C1 segment of cervical spinal cord (tissue), 14 donors: ENCODE data around the gene SLC35G6.

Source experiments
- DNase-seq, 14 donors: peaks; one replicate each; lab custom pipeline; 2025; lab: John Stamatoyannopoulos, UW

The SLC35G6 gene

GRCh38 chr17:7502171-7502847 is 21.1 kb downstream of the SLC35G6 start:
- no peak for DNase-seq

DNA sequence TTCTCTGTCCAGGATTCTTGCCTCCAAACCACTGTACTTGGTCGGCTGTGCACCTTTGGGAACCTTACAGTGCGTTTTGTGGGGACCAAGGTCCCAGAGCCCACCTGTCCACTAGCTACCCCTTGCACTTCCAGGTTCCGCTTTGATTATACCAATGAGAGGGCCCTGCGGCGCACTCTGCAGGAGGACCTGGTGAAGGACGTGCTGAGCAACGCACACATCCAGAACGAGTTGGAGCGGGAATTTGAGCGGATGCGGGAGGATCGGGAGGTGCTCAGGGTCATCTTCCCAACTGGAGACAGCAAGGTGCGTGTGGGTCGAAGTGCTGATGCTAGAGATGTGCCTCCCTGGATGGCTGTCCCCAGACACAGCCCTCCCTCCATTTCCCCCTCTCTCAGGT is 21.7 kb downstream of the SLC35G6 start:
- no peak for DNase-seq

DNA sequence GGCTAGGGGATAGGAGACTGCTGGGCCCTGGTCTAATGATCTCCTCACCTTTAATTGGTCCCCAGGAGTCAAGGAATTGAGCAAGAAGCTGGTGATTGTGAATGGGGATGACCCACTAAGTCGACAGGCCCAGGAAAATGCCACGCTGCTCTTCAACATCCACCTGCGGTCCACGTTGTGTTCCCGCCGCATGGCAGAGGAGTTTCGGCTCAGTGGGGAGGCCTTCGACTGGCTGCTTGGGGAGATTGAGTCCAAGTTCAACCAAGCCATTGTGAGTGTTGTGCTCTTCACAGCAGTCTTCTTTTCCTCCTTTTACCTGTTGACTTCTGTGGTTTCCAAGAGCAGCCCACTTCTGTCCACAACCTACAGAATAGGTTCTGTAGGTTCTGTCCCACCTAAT is 22.3 kb downstream of the SLC35G6 start:
- no peak for DNase-seq

- DNase-seq = no peak
Measured at GRCh38 chr17:7508145-7508544, 26.9 kb downstream of the SLC35G6 start.

GRCh38 chr17:7508846-7509245 is 27.6 kb downstream of the SLC35G6 start:
- no peak for DNase-seq

DNA sequence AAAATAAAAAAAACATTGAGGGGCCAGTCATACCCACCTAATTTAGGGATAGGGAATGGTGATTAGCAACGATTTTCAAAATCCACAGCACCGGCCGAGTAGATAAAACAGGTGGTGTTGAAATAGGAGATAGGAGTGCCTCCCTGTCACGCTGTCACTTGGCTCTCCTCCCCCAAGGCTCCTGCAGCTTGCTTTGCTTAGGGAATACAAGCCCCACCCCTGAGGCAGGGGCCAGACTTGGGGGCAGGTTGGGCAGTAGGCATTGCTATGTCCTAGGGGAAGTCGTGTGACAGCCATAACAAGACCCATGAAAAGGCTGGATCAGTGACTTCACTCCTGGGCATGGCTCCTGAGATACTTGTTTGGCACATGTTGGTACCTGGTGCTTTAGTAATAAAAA is 28.7 kb downstream of the SLC35G6 start:
- DNase-seq = no peak

DNA sequence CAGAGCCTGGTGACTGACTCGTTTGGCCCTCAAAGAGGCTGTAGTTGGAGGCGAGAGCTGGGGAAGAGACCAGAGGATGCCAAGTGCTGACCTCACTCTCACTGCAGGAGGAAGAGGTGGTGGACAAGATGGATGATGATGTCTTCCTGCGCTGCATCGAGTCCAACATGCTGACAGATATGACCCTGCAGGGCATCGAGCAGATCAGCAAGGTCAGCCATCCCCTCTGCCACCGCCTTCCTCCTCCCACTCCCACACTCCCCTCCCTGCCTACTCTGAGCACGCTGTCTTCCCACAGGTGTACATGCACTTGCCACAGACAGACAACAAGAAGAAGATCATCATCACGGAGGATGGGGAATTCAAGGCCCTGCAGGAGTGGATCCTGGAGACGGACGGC is 29.9 kb downstream of the SLC35G6 start:
- no peak for DNase-seq

DNA sequence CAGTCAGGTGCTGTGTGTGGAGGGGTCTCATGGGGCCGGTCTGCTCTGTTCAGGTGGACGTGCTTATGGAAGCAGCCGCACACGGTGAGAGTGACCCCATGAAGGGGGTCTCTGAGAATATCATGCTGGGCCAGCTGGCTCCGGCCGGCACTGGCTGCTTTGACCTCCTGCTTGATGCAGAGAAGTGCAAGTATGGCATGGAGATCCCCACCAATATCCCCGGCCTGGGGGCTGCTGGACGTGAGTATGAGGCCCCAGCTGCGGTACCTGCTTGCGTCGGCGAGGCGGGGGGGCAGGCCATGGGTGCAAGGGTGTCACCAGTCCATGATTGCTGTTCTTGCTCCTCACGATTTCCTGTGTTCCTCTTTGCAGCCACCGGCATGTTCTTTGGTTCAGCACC is 30.9 kb downstream of the SLC35G6 start:
- DNase-seq = no peak

DNA sequence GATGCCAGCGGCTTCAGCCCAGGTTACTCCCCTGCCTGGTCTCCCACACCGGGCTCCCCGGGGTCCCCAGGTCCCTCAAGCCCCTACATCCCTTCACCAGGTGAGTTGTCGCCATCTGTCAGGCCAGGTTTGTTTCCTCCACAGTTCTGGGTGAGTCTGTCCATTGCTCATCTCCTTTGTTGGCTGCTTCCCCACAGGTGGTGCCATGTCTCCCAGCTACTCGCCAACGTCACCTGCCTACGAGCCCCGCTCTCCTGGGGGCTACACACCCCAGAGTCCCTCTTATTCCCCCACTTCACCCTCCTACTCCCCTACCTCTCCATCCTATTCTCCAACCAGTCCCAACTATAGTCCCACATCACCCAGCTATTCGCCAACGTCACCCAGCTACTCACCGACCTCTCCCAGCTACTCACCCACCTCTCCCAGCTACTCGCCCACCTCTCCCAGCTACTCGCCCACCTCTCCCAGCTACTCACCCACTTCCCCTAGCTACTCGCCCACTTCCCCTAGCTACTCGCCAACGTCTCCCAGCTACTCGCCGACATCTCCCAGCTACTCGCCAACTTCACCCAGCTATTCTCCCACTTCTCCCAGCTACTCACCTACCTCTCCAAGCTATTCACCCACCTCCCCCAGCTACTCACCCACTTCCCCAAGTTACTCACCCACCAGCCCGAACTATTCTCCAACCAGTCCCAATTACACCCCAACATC is 31.7 kb downstream of the SLC35G6 start:
- DNase-seq = no peak

DNA sequence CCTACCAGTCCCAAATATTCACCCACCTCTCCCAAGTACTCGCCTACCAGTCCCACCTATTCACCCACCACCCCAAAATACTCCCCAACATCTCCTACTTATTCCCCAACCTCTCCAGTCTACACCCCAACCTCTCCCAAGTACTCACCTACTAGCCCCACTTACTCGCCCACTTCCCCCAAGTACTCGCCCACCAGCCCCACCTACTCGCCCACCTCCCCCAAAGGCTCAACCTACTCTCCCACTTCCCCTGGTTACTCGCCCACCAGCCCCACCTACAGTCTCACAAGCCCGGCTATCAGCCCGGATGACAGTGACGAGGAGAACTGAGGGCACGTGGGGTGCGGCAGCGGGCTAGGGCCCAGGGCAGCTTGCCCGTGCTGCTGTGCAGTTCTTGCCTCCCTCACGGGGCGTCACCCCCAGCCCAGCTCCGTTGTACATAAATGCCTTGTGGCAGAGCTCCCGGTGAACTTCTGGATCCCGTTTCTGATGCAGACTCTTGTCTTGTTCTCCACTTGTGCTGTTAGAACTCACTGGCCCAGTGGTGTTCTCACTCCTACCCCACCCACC is 32.7 kb downstream of the SLC35G6 start:
- no peak for DNase-seq

DNA sequence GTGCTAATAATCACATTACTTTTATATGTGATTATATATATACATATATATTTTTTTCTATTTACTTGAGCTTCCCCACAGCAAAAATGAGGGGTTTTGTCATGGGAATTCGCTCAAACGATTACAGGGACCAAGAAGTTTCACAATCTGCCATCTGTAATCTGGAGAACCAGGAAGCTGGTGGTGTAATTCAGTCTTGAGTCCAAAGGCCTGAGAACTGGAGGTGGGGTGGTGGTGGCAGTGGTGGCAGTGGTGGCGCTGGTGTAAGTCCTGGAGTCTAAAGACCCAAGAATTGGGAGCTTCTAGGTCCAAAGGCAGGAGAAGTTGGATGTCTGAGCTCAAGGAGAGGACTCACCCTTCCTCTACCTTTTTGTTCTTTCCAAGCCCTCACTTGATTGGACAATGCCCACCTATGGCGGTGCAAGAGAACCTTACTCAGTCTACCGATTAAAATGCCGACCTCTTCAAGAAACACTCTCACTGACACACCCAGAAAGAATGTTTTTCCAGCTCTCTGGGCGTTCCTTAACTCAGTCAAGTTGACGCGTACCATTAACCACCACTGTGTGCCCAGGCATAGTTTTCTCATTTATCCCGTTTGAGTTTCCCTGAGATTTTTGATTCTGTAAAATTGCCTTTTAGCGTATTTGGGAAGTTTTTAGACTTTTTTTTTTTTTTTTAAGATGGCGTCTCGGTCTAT is 34.8 kb downstream of the SLC35G6 start:
- no peak for DNase-seq

- DNase-seq = no peak
Measured at GRCh38 chr17:7523033-7523432, 41.8 kb downstream of the SLC35G6 start.

DNA sequence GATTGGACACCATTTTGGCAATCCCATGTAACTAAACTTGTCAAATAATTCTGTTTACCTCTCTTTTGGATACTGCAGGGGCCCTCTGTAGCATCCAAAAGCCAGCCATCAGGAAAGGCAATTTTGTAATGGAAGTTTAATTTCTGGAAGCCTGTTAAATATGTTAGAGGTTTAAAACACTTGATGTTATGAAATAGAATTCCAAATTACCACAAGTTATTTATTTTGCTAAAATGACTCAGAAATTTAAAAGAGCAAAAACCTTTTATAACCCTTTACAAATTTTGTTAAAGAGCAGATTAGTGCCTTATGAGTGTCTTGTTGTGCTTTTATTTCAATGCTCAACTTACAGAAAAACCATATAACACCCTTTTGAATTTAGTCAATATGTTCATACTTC is 47.6 kb downstream of the SLC35G6 start:
- no peak for DNase-seq

GRCh38 chr17:7530023-7530900 is 49.0 kb downstream of the SLC35G6 start:
- no peak for DNase-seq
